Muscle layer of colon (tissue), 2 donors: ENCODE data around the gene GLIPR2.
"Not testable (repeated sequence)": the region's sequence is repeated elsewhere in the genome, so short reads cannot be mapped to it uniquely, and the experiment has no call there.

Experiments
- H3K27ac ChIP-seq: one replicate; pipeline ENCODE4 v1.7.0; 2013; ENCODE audit warnings: low read depth, mild to moderate bottlenecking, low read length, moderate library complexity
- H3K27me3 ChIP-seq, 2 donors: one replicate each; pipeline ENCODE4 v1.7.0; 2013; ENCODE audit warnings: low read length in 2 of 2, mild to moderate bottlenecking in 2 of 2; ENCODE audit not compliant: insufficient read depth in 2 of 2, control insufficient read depth in 1 of 2
- H3K36me3 ChIP-seq: one replicate; pipeline ENCODE4 v1.7.0; 2013; ENCODE audit warnings: mild to moderate bottlenecking, low read length; ENCODE audit not compliant: insufficient read depth
- H3K4me1 ChIP-seq: one replicate; pipeline ENCODE4 v1.7.0; 2013; ENCODE audit warnings: mild to moderate bottlenecking, low read length; ENCODE audit not compliant: insufficient read depth
- H3K4me3 ChIP-seq, 2 donors: one replicate each; pipeline ENCODE4 v1.7.0; 2013; ENCODE audit warnings: low read length in 2 of 2, low read depth in 1 of 2, mild to moderate bottlenecking in 1 of 2, moderate library complexity in 1 of 2
- H3K9ac ChIP-seq: one replicate; pipeline ENCODE4 v1.7.0; 2013; ENCODE audit warnings: low read length
- H3K9me3 ChIP-seq: one replicate; pipeline ENCODE4 v1.7.0; 2013; ENCODE audit warnings: mild to moderate bottlenecking, low read length
- donor health status: abdominal sarcoma.
- donor health status: Adenocarcinoma of cecum.

The GLIPR2 gene, protein sequence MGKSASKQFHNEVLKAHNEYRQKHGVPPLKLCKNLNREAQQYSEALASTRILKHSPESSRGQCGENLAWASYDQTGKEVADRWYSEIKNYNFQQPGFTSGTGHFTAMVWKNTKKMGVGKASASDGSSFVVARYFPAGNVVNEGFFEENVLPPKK

DNA sequence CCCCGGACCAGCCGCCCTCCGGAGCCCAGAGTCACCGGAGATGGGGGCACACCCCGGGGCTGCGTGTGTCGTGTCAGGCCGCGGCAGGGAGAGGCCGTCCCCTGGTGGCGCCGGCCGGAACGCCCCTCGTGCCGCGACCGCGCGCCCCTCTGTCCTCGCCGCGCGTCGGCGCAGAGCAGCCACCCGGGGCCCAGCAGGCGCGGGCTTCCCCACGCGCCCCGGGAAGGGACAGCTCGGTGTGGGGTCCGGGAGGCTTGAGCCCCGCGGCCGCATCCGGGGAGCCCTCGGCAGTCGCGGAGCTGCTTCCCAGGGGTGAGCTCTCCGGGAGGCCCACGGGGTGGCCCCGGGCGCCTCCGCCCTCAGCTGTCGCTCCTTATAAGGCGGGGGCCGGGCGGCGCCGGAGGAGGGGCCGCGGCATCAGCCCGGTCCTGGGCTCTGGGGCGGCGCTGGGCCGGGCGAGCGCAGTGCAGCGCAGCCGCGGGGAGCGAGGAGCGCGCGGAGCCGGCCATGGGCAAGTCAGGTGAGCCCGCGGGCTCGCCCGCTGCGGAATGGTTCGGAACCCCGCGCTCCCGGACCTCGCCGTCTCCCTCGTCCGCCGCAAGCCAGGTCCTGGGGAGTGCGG is at the start of gene GLIPR2:
GLIPR2 (plus strand) TSS at position 462 of the 622 bp plus-strand sequence; CDS start at position 508, 46 bp downstream.
- Histone ChIP-seq H3K36me3 (no peaks in the 10 kb centered on the region), H3K27ac (peak within 1 kb of the TSS; percentile 84), H3K9ac (peak within 1 kb of the TSS; percentile 95), H3K4me3 (peak within 1 kb of the TSS; percentile 89 to 98), H3K27me3 (peaks cover 0 to 4% of the 10 kb centered on the region in 2 donors), H3K4me1 (peaks cover 50% of the 10 kb centered on the region), H3K9me3 (no peaks in the 10 kb centered on the region)

DNA sequence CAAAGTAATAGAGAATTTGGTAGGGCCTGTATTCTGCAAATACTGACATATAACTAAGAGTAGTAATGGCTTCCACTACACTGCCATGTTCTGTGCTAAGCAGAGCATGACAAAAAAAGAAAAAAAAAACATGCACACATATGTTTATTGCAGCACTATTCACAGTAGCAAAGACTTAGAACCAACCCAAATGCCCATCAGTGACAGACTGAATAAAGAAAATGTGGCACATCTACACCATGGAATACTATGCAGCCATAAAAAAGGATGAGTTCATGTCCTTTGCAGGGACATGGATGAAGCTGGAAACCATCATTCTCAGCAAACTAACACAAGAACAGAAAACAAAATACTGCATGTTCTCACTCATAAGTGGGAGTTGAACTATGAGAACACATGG is 49.5 kb upstream of the GLIPR2 start:
- H3K9me3 ChIP-seq, H3K36me3 ChIP-seq, H3K9ac ChIP-seq, H3K4me3 ChIP-seq, H3K27me3 ChIP-seq, H3K27ac ChIP-seq, H3K4me1 ChIP-seq: not testable (repeated sequence)

DNA sequence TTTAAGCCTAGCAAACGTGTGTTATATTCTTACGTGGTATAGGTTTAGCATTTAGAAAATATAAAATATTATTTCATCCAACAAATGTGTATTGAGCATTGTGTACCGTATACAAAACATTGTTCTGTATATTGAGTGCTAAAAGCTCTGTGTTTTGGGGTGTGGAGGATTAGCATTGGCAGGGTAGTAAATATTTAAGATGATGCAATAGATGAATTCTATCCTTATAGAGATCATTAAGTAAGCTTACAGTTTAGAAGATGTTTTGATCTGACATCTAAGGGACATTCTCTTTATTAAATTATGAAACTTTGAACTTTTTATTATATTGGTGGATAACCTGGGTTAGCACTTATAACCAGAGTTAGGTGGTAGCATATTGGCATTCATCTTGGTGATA is 48.5 kb upstream of the GLIPR2 start:
- H3K27me3 ChIP-seq, result no peaks in the 10 kb centered on the region
- no peak overlapping the region for H3K9ac ChIP-seq
- no peaks in the 10 kb centered on the region for H3K36me3 ChIP-seq
- H3K4me1 ChIP-seq, result no peaks in the 10 kb centered on the region
- no peak overlapping the region for H3K4me3 ChIP-seq
- no peak overlapping the region for H3K27ac ChIP-seq
- H3K9me3 ChIP-seq, result no peaks in the 10 kb centered on the region

DNA sequence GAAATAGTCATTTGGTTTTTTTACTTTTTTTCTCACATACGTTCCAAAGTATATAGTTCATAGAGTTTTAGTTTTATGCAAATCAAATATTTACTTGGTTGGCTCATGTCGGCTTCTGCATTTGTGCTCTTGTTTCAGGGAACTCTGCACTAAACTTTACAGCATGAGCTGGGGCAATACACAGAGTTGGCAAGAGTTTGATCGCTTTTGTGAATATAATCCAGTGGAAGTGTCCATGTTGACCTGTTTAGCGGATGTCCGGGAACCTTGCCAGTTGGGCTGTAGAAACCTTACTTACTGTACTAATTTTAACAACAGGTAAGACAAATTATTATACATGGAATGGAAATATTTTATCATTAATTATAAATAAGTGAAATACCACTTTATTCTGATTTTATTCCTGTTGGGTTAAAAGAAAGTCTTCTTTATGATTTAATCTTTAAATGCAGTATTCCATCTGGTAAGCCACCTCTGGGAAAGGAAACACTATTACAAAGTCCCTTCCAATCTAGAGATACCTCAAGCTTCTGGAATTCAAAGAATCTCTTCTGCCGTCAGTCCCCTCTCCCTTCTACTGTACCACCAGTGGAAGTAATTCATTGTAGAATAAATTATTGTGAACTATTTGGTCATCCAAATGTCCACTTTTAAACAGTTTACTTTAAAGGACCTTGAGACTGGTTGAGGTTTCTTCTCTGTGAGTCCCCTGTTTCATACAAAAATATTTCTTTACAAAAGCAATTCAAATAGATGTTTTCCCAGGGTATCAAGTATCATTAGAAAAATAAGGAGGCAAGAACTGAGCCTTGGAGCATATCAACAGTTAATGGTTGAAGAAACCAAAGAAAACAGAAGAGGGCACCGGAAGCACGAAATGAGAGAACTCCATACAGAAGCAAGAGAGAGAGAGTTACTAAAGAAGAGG is 45.2 kb upstream of the GLIPR2 start:
- Histone ChIP-seq H3K27me3 (no peaks in the 10 kb centered on the region), H3K9ac (no peak overlapping the region), H3K4me1 (no peaks in the 10 kb centered on the region), H3K9me3 (no peaks in the 10 kb centered on the region), H3K27ac (no peak overlapping the region), H3K36me3 (no peaks in the 10 kb centered on the region), H3K4me3 (no peak overlapping the region)

DNA sequence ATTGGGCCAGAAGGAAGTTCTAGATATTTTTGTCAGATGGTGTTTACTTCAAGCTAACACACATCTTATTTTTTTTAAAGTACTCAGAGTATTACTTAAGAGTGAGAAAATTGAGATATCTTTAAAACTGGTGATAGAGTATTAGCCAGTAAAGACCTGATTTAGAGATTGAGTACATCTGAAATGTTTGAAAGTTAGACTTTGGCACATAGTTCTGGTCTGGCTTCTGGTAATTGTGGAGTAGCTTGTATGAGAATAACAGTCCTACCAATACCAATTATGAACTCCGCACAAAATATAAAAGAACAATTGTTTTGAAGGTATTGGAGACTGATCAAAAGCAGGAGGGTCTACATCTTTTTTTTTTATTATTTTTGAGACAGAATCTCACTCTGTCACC is 44.5 kb upstream of the GLIPR2 start:
- Histone ChIP-seq H3K27ac (no peak overlapping the region), H3K9ac (no peak overlapping the region), H3K27me3 (no peaks in the 10 kb centered on the region), H3K4me3 (no peak overlapping the region), H3K36me3 (no peaks in the 10 kb centered on the region), H3K4me1 (no peaks in the 10 kb centered on the region), H3K9me3 (no peaks in the 10 kb centered on the region)

DNA sequence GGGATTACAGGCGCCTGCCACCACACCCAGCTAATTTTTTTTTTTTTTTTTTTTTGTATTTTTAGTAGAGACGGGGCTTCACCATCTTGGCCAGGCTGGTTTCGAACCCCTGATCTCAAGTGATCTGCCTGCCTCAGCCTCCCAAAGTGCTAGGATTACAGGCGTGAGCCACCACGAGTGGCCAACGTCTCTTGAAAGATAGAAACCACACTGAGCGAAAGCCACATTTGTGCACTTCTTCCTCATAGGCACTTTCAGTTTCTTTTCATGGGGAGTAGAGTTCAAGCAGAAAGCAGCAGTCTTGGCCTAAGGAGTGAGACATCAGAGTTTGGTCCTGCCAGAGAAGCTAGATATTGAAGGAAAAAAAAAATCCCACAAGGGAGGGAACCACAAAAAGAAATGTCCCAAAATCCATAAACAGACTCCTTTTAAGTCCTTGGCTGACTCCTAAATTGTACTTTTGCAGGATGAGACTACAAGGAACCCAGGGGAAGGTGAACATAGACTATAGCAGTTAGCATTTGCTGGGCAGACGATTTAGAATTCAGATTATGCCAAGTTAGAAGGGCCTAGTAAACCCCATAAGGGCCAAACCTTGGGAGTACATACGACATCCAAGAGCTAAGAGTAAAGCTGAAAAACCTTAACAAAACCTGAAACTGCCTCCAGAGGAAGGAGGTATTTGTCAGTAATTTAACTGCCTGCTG is 43.9 kb upstream of the GLIPR2 start:
- Histone ChIP-seq H3K27me3 (no peaks in the 10 kb centered on the region), H3K9me3 (no peaks in the 10 kb centered on the region), H3K36me3 (no peaks in the 10 kb centered on the region), H3K4me1 (no peaks in the 10 kb centered on the region), H3K27ac (no peak overlapping the region), H3K4me3 (no peak overlapping the region), H3K9ac (no peak overlapping the region)

DNA sequence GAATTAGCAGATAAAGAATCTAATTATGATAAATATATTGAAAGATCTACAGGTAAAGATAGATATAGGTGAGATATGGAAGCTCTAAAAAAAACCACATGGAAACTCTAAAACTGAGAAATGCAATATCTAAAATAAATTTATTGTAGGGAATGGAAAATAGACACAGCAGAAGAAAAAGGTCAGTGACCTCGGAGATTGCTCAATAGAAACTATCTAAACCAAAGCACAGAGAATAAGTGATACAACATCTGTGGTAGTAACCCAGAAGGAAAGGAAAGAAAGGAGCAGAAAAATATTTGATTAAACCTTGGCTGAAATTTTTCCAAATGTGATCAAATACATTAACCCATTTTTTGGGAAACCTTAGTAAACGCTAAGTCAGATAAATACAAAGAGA is 43.1 kb upstream of the GLIPR2 start:
- H3K27me3 ChIP-seq, result no peaks in the 10 kb centered on the region
- H3K27ac ChIP-seq, result no peak overlapping the region
- H3K9me3 ChIP-seq, result no peaks in the 10 kb centered on the region
- no peaks in the 10 kb centered on the region for H3K4me1 ChIP-seq
- H3K4me3 ChIP-seq, result no peak overlapping the region
- H3K36me3 ChIP-seq, result no peaks in the 10 kb centered on the region
- no peak overlapping the region for H3K9ac ChIP-seq

DNA sequence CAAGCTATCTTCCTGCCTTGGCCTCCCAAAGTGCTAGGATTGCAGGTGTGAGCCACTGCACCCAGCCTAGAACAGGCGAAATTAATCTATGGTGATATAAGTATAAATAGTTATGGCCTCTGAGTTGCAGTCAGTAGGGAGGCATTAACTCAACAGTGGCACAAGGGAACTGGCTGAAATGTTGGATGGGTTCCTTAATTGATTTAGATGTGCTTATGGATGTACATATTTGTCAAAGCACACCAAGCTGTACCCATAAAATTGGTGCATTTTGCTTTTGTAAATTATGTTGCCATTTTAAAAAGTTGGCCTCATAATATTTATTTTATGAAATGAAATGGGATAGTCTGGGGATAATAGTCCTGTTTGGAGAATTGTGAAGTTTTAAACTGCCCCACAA is 36.8 kb upstream of the GLIPR2 start:
- H3K9ac ChIP-seq, result no peak overlapping the region
- H3K36me3 ChIP-seq, result no peaks in the 10 kb centered on the region
- no peaks in the 10 kb centered on the region for H3K9me3 ChIP-seq
- H3K4me1 ChIP-seq, result peaks cover 6% of the 10 kb centered on the region
- H3K27ac ChIP-seq, result no peak overlapping the region
- H3K4me3 ChIP-seq, result no peak overlapping the region
- H3K27me3 ChIP-seq, result no peaks in the 10 kb centered on the region

DNA sequence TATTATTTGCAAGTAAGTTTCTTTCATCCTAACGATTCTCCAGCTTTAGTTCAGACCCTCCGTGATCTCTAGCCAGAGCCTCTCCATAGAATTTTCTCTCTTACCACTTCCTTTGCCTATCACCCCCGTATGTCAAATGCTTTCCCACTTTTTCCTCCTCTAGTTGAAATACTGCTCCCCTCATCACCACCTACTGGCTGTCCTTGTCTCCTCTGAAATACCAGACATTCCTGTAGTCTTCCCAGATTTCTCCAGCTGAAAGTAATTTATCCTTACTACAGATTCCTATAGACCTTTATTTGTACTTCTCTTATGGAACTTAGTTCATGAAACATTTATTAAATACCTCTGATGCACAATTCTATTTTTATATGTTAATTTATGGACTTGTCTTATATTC is 36.0 kb upstream of the GLIPR2 start:
- H3K36me3 ChIP-seq, result peaks cover 4% of the 10 kb centered on the region
- H3K27ac ChIP-seq, result no peak overlapping the region
- no peak overlapping the region for H3K4me3 ChIP-seq
- no peaks in the 10 kb centered on the region for H3K27me3 ChIP-seq
- H3K9me3 ChIP-seq, result no peaks in the 10 kb centered on the region
- no peak overlapping the region for H3K9ac ChIP-seq
- H3K4me1 ChIP-seq, result peaks cover 6% of the 10 kb centered on the region

DNA sequence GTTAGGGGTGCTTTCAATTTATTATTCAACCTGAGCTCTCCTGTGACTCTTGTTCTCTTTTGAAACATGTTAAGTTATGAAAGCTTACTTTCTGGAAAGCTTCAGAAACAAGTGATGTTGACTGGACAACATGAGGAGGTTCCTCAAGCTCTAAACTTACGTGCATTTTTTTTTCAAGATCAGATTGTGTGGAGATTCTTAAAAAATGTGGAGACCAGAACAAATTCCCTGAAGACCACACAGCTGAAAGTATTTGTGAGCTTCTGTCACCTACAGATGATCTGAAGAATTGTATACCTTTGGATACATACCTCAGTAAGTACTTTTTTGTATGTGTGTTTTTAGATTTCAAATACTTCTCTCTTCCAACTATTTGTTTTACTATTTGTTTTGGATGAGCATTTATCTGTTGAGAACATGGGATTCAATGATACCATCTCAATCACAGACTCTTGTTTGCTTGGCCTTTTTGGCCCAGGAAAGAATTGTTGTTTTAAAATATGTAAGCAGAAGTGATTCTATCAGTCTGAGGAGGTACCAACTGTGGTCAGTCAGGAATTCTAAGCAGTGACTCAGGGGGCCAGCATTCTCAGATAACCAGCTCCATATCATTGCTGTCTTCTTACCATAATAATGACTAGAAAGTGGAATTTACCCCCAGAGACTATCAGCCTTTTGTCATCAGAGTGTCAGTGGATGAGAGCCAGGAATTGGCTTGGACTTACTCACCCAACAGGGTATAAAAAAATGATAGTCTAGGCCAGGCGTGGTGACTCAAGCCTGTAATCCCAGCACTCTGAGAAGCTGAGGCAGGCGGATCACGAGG is 34.4 kb upstream of the GLIPR2 start:
- no peaks in the 10 kb centered on the region for H3K27me3 ChIP-seq
- no peaks in the 10 kb centered on the region for H3K9me3 ChIP-seq
- H3K9ac ChIP-seq, result no peak overlapping the region
- peaks cover 6% of the 10 kb centered on the region for H3K4me1 ChIP-seq
- H3K4me3 ChIP-seq, result no peak overlapping the region
- peaks cover 4% of the 10 kb centered on the region for H3K36me3 ChIP-seq
- H3K27ac ChIP-seq, result no peak overlapping the region
